GM18868 (cell line): ENCODE results near the gene NRP1.

ENCODE experiments used
- ATAC-seq: cut with Tn5 transposase; IDR thresholded peaks from one replicate; pipeline ENCODE4 v1.9.1; 2021; ENCODE audit warnings: mild to moderate bottlenecking, moderate library complexity; ENCODE audit not compliant: unreplicated experiment

NRP1 gene

DNA sequence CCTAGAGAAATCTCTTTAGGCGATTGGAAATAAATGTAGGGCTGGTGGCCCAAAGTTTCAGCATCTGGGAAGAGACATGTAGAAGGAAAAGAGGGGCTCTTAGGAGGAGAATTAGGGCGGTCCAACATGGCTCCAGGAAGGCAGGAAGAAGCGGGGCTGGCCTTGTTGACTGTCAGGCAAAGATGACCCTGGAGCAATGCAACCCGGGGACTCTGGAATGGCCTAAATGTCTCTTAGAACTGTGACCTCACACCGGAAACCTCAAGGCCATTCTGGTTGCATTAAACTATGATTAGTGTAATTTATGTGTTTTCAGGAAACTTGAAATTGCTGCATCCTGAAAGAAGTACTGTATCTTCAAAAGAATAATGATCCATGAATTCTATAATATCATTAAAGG is 66.8 kb downstream of the NRP1 start:
- ATAC-seq = no peak

DNA sequence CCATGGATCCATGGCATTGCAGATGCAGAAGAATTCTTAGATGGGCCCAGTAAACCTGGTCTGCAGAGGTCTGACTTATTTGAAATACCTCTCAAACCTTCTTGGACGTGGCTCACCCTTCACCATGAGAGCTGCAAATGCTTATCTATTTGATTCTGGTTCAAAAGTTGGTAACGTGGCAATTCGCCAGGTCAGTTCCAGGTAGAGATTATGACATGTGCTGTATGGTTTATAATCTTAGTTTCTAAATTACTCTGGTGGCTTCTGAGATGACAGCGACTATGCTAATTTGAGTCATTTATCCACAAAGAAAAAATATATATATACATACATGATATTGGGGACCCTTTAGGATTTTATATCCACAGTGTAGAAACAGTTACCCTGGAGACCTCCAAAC is 68.8 kb downstream of the NRP1 start:
- peak; percentile 63 for ATAC-seq

DNA sequence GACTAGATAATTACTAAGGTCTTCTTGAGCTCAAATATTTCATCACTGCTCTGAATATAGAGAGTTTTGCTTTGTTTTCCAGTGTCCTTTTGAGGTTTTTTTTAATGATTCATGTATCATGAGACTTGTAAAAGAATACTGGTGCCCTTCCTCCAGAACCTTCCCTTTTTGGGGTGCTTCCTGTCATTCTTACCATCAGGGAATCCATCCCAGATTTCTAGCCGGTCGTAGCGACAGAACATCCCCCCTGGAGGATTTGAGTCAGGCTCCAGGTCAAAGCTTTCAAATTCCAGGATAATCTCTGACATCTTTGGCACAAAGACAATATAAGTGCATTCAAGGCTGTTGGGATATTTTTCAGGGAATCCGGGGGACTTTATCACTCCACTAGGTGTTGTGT is 71.0 kb downstream of the NRP1 start:
- no peak for ATAC-seq

DNA sequence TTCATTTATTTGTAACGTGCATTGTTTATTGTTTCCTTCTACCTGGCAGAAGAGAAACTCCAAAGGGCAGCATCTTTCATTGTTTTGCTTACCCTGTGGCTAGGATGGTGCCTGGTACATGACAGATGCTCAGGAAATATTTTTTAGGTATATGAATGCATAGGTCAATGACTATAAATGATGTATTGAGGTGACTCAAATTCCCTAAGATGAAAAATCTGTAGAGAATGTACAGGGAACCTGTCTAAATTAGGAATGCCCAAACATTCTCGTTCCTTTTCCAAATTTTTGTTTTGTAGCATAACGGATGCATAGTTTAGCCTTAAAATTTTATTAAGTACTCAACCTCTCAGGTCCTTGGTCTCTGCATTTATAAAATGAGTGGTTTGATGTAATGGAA is 71.6 kb downstream of the NRP1 start:
- no peak for ATAC-seq

DNA sequence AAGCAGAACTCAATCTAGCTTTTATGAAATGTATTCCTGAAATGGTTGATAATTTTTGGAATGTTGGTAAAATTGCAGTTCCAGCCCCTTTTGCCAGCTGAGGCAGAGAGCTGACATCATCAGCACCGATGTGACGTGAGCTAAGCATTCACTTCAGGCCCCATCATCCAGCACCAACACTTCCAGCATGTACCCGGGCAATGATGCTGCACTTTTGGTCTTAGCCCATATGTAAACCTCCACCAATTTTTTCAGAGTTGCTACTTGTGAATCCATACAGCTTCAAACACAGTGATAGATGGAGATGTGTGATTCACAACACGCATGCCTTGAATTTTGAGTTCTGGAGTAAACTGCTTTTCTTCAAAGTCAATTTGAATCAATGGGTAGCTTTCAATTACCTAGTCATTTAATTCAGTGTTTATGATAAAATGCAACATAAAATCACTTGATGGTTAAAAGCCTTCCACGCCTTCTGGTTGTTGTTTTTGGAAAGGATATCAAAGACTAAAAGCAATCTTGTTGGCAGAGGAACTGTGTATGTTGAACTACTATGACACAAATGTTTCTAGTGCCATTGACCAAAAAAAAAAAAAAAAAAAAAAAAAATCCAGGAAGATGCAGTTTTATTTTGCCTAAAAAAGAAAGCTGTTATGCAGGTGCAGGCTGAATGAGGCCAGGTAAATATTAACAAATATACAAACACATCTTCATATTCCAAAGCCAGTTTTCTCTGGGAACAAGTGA is 73.9 kb downstream of the NRP1 start:
- ATAC-seq = no peak

DNA sequence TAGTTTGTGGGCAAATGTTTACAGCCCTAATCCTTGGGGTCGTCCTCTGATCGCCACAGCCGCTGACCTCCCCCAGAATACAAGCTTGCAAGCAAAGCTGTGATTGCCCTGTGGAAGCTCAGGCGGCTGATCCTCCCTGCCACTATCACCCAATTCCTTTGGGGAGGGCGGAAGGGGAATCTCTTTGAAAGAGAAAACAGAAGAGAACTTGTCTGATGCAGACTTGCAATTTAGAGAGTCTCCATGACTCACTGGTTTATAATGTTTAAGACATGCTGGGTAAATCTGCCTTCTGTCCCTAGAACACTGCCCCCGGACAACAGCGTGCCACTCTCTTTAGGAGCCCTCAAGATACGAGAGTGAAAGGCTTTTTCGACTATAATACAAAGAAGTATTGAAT is 75.5 kb downstream of the NRP1 start:
- no peak for ATAC-seq

DNA sequence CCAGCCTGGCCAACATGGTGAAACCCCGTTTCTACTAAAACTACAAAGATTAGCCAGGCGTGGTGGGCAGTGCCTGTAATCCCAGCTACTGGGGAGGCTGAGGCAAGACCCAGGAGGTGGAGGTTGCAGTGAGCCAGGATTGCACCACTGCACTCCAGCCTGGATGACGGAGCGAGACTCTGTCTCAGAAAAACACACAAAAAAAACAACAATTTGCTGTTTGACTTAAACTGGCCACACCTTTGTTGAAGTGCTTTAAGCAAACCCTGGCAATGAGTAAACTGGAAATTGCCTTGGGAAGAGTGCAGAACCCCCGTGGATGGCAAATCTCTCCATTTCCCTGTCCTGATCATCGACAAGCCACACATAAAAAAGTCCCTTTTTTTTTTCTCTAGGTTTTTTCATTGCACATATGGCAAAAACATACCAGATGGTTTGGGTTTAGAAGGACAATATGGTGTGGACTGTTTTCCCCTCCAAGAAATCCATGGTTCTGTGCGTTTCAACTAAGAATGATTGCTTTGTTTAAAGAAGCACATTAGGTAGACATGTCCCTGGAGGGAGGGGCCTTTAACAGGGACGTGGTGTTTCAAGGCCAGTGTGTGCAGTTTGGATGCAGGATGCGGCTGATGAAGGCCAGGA is 76.9 kb downstream of the NRP1 start:
- no peak for ATAC-seq

DNA sequence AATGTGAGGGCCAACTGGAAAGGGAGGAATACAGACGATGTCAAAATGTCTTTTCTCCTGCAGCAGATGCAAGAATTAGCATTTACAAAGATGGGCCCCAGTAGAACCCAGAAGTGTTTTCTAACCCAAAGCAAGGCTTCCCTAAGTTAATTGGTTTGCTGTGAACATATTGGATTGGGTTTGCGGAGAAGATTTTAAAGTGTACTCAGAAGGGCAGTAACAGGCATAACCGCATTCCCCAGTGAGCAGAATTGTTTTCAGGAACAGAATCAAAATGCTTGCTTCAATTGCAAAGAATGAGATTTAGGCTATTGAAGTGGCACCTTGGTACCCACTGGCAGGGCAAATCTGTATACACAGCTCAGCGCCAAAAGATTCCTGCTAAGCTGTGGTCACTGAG is 78.0 kb downstream of the NRP1 start:
- ATAC-seq = no peak

DNA sequence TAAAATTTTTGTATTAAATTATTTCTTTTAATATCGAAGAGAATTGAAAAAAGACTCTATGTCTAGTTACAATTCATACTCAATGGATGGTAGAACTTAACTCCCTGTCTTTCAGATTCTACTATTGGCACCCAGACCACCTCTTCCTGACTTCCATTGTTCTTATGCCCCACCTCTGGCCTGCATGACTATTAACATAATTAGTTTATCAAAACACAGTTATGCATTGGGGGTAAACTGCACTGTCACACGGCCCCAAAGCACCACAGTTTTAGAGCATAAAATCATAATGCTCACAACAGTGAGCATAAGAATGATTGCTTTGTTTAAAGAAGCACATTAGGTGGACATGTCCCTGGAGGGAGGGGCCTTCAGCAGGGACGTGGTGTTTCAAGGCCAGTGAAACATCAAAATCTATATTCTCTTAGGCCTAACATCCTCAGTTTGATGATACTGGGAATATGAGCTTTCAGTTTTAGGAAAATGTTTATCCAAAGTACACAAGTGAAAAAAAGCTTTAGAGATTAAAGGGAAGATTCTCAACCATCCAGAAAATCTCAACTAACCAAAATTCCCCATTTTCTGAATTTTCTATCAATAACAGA is 79.8 kb downstream of the NRP1 start:
- ATAC-seq = no peak

DNA sequence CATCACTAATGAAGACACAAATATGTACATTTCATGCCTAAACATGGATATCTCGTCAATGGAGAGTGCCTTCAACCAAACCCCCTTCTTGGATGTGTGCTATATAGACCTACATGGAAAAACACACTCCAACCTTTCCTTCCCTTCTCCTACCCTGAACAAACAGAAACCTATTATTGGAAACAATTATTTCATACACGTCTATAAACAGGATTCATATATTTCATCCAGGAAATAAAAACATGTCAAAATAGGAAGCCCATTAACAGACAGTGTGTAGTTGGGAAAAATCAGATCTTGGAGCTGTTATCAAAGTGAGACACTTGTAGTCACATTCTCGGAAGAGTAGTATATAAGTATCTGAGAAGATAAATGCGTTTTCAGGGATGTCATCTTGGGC is 81.1 kb downstream of the NRP1 start:
- no peak for ATAC-seq

- ATAC-seq = no peak
Observed at GRCh38 chr10:33252794-33253203, 81.7 kb downstream of the NRP1 start.

DNA sequence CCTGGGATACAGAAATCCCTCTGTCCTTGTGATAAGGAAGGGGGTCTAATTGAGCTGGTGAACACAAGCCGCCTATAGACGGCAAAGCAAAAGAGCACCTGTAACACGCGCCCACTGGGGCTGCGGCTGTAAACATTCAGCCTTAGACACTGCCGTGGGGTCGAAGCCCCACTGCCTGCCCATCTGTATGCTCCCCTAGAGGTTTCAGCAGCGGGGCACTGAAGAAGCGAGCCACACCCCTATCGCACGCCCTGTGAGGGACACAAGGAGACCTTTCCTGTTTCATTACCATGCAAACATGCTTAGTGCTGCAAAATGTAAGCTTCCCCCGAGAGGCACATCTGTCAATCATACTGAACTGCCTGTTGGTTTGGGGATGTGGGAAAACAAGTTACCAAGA is 82.1 kb downstream of the NRP1 start:
- no peak for ATAC-seq

DNA sequence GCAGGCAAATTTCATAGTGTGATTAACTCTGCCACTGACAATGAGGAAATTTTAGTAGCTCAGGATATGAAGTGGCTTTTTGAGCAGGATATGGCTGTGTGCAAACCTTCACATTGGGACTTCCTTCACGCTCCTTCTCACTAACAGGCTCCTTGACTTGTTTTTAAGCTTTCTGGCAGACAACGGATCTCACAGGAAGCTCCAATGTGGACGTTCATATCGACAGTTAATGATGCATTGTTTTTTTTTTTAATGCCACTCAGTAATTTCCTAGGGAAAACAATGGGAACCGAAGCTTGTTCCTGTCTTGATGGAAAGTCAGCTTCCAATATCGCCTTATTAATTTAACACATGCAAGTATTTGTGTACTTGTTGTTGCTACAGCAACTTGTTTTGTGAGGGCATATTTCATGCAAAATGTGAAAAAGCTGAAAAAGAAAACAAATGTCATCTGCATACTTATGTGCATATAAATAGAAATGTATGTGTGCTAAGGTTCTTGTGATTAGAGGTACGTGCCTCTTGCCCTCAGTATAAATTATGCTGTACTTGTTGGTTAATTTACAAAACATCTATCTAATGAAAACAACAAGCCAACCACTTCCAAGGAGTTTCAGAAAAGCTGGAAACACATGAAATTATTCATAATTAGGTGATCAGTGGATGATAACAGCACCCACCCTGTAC is 84.7 kb downstream of the NRP1 start:
- no peak for ATAC-seq

- no peak for ATAC-seq
Observed at GRCh38 chr10:33249137-33249536, 85.3 kb downstream of the NRP1 start.

DNA sequence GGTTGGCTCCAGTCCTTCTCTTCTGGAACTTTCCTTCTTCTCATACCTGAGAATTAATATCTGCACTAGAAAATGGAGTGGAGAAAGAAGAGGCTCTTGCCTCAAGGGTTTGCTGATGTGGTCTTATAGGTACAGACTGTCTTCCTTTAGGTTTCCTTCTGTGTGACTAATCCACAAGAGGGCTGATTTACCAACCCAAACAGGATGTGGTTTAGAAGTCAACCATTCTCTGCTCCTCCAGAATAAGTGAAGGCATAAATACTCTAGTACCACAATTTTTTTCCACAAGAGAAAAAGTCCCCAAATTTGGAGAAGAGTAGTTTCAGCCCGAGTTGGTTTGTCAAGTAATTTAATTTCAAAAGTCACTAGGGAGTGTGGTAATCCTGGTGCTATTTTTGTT is 85.8 kb downstream of the NRP1 start:
- peak; percentile 64 for ATAC-seq

- no peak for ATAC-seq
Observed at GRCh38 chr10:33247221-33247922, 87.1 kb downstream of the NRP1 start.

- ATAC-seq = no peak
Observed at GRCh38 chr10:33245343-33245742, 89.1 kb downstream of the NRP1 start.

GRCh38 chr10:33244354-33244967 is 90.0 kb downstream of the NRP1 start:
- ATAC-seq = no peak

GRCh38 chr10:33243703-33244102 is 90.8 kb downstream of the NRP1 start:
- ATAC-seq = no peak

GRCh38 chr10:33242931-33243330 is 91.5 kb downstream of the NRP1 start:
- ATAC-seq = no peak

GRCh38 chr10:33241351-33241750 is 93.1 kb downstream of the NRP1 start:
- ATAC-seq = no peak
